Posterior vena cava (tissue), 2 donors: Measurements from ENCODE around the gene EPHA2. TPM values are rescaled to one million over a fixed set of nuclear protein-coding genes. Genes with fewer than 3 reads are reported as not detected.

ENCODE experiments used
- DNase-seq: peaks from one replicate; pipeline ENCODE4 v3.0.0-alpha.2; 2020; ENCODE audit warnings: low spot score
- intact Hi-C, 2 donors: fragments of 100-400 bp; cut with DNase I; formaldehyde crosslinking; loops; one replicate each; pipeline versions ENCODE4 v1.14.1 to v1.14.2; 2022 to 2023
- total RNA-seq, 2 donors: library from RNA; stranded (reverse); fragmentation: NEBNext Ultra II Directional; extraction: Animal tissue kit (Norgen Biotek cat#: 25700); gene quantifications; one replicate each; pipeline ENCODE4 v1.2.1, GENCODE V29; 2021
- donor health status: DM: yes; HTN: yes; CAD: no.
- donor health status: DM: yes; HTN: yes; CAD: no.

The EPHA2 gene
- total RNA-seq, 2 donors from 2014 or later: 7.8 to 15.4 TPM

- intact Hi-C loops: no loop called here
- DNase-seq: no peak
These were observed 26.6 kb downstream of the EPHA2 start for GRCh38 chr1:16129316-16129715.

- intact Hi-C loops: no loop called here
- no peak for DNase-seq
These were observed 27.5 kb downstream of the EPHA2 start for GRCh38 chr1:16128338-16128741.

DNA sequence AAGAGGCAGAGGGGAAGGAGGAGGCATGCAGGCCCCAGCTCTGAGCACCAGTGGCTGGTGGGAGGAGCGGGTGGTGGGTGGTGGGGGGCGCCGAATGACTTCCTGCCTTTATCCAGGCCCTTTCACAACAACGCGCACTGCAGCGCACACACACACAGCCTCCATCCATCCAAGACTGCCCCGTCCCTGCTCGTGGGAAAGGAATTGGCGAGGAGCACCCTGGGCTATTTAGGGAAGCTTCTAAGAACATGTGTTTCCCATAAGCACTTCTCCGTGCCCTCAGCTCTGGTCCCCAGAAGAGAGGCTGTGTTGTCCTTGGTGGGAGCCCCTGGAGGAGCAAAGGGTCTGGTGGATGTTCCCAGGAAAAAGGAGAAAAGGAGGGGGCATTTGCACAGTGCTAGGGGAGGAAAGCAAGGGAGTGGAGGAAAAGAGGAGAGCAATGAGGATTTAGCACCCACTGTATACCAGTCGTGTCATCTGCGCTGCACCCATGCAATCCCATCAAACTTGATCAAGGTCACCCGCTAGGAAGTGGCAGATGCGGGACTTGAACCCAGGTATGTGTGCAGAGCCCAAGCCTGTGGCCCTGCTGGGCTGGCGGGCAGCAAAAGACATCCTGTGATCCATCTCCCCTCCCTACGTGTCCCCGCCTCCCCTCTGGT, 28.1 kb downstream of the EPHA2 start:
- DNase-seq: no peak
- intact Hi-C loops: no loop called here

- intact Hi-C loops: no loop called here
- no peak for DNase-seq
These were observed 28.9 kb downstream of the EPHA2 start for GRCh38 chr1:16126743-16127515.

- no peak for DNase-seq
- intact Hi-C loops: no loop called here
These were observed 29.7 kb downstream of the EPHA2 start for GRCh38 chr1:16126160-16126559.

GRCh38 chr1:16125483-16125882, 30.4 kb downstream of the EPHA2 start:
- intact Hi-C loops: no loop called here
- DNase-seq: no peak

DNA sequence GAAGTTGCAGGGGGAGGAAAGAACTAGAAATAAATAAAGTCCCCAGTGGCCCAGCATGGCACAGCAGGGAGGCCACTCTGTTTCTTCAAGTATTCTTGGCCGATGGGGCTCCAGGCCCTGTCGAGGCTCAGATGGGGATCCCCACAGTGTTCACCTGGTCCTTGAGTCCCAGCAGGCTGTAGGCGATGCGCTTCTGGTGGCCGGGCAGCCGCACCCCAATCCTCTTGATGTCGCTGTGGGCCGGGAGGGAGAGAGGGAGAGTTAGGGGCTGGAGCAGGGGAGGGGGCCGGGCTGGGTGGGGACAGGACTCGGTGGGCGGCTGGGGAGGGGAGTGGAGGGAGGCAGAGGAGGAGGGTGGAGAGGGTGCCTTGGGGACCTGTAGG, 30.8 kb downstream of the EPHA2 start:
- no peak for DNase-seq
- intact Hi-C loops: no loop called here

DNA sequence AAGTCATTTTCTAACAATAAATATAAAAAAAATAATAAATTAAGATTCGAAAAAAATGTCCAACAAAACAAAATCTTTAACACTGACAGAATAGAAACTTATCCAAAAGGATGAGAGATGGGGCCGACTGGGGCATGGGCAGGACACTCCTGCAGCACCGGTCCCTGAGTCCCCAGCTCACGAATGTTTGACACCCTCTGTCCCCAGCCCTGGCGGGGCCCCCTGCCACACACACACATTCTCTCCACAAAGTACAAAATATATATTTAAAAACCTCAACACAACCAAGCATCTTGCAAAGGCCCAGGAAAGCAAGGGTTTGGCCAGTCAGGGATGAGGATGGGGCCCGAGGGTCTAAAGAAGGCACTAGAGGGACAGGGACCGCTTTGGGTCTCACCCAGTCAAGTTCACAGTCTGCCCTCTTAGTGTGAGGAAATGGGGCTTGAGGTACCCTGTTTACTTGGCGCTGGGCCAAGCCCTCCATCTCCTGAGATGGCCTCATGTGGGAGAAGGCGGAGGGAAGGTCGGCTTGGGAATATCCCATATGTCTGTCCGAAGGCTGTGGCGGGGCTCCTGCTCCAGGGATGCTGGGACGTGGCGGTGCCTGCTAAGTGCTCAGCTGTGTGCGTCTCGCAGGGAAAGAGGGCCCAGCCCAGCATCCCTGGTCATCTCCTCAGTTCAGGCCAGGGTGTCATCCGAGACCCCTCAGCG, 31.3 kb downstream of the EPHA2 start:
- intact Hi-C loops: no loop called here
- DNase-seq: no peak

DNA sequence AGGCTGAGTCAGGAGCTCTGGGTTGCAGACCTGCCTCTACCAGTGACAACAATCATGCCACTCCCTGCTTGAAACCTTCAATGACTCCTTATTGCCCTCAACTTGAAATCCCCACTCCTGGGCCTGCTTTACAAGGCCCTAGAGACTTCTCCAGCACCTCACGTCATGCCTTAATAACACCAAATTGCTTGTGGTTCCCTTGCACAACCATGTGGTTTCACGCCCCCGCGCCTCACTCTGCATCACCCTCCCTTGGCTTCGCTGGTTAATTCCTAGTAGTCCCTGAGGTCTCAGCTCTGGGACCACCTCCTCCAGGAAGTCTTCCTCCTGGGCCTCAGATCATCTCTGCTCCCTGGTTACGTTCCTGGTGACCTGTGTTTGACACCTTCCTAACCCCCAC, 33.0 kb downstream of the EPHA2 start:
- intact Hi-C loops: no loop called here
- peak; percentile 80 for DNase-seq

DNA sequence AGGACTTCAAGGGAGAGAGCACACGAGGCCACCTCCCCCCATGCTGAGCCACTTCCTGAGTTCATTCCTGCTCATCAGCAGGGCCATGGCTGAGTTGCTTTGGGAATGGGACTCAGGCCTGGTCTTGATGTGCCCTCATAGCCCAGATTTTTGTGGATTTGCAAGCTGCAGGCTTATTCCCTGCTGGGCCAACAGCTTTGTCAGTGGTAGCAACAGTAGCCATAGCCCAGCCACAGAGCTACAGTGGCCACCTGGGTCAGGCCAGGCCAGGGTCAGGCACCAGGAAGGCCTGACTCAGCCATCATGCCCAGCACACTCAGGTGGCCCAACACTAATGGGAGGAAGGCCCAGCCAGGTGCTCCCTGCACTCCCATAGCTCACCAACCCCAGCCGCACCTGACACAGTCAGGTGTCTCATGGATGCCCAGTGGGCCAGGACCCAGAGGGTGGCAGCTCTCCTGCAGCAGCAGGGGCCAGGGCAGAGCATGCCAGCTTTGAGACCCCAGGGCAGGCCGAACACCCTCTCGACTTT, 33.5 kb downstream of the EPHA2 start:
- intact Hi-C loops: no loop called here
- no peak for DNase-seq

DNA sequence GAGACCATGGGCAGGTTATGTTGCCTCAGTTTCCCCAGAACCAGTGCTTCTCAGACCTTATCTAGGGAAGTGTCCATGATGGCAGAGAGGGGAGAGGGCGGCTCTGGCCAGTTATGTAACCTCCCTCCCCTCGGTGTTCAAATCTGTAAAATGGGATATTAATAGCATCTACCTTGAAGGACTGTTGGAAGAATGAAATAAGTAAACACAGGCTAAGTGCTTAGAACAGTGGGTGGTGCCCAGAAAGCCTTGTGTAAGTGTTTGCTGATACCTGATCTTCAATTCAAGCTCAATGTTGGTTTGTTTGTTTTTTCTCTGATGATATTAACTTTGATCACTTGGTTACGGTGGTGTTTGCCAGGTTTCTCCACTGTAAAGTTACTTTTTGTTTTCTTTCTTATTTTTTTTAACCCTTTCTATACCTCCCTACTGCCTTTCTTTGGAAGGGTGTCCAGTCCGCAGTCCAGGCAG, 34.9 kb downstream of the EPHA2 start:
- intact Hi-C loops: no loop called here
- DNase-seq: no peak

DNA sequence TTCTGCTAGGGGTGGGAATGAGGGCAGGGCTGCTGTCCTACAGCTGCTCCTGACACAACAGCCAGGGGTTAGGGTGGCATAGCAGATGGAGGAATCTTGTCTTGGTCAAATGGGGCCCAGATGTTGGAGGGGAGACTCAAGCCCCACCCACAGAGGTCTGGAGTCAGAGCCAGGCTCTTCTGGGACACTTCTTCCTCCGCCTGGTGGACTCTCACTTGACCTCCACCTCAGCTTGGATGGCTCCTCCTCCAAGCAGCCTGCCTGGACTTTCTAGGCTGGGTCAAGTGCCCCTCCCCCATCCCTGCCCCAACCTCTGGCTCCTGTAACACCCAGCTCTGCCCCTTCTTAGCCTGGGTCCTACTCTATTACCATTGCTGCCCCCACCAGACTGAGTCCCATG, 35.5 kb downstream of the EPHA2 start:
- intact Hi-C loops: no loop called here
- DNase-seq: no peak

DNA sequence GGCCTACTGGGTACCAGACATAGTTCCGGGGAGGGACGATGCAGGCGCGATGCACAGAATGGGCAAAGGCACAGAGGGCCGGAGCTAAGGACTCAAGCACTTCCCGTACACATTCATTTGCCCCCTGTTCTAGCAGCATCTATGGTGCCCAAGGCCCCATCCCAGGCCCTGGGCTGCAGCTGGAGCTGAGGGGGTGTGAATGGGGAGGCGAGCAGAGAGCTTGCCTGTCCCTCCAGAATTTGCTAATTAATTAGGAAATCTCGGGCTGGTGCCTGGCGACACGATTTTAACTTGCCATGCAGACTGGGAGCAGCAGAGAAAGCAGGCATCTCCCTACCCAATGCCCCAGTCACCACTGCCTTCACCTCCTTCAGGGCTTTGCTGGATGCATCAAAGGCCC, 35.9 kb downstream of the EPHA2 start:
- no peak for DNase-seq
- intact Hi-C loops: no loop called here

GRCh38 chr1:16119504-16119903, 36.4 kb downstream of the EPHA2 start:
- no peak for DNase-seq
- intact Hi-C loops: no loop called here

- intact Hi-C loops: no loop called here
- DNase-seq: no peak
These were observed 37.2 kb downstream of the EPHA2 start for GRCh38 chr1:16118706-16119105.

- intact Hi-C loops: no loop called here
- no peak for DNase-seq
These were observed 37.9 kb downstream of the EPHA2 start for GRCh38 chr1:16117936-16118335.

GRCh38 chr1:16117369-16117768, 38.5 kb downstream of the EPHA2 start:
- DNase-seq: no peak
- intact Hi-C loops: no loop called here

DNA sequence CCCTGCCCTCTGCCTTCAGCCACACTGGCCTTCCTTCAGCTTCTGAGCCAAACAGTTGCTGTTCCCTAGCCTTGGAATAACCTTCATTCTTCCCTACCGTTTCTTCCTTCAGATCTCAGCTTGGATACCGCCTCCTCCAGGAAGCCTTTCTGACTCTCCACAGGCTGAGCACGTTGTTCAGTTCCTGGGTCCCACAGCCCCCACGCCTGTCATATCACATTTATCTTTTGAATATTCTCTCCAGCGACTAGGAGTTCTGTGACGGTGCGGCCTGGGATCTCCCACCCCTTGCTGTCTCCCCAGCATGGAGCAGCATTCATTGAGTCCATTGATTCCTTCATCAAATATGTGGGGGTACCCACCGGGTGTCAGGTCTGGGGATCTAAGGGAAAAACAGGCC, 39.2 kb downstream of the EPHA2 start:
- no peak for DNase-seq
- intact Hi-C loops: no loop called here

GRCh38 chr1:16116002-16116401, 39.9 kb downstream of the EPHA2 start:
- no peak for DNase-seq
- intact Hi-C loops: no loop called here

- intact Hi-C loops: no loop called here
- DNase-seq: no peak
These were observed 40.3 kb downstream of the EPHA2 start for GRCh38 chr1:16115468-16115983.
